Natural killer cell treated with Interleukin-12 subunit alpha and Interleukin-12 subunit beta and Interleukin-15 and Interleukin-18, amount 100 ng/mL, for 72 hours (primary cell): Measurements from ENCODE around the gene LRRC8D. TPM values are rescaled to one million over a fixed set of nuclear protein-coding genes. Genes with fewer than 3 reads are reported as not detected.

Source experiments
- total RNA-seq, 2 donors: library from RNA; stranded (reverse); gene quantifications; one replicate each; pipeline ENCODE4 v1.2.3, GENCODE V29; 2022

The LRRC8D gene
- total RNA-seq, 2 donors from 2014 or later = 19.8 to 27.3 TPM

Other genes with a start within 250 kb of the LRRC8D start
- 10 to 100 TPM; 15.8 to 25.4 TPM for gene LRRC8C, start 187.9 kb upstream of the LRRC8D start, total RNA-seq
- gene ZNF326, start 174.1 kb downstream of the LRRC8D start, total RNA-seq = 10 to 100 TPM; 19.9 to 21.0 TPM